Midbrain (tissue), 1 donor: Measurements from ENCODE around the gene KRTAP4-1.
"Not testable (repeated sequence)": the region's sequence is repeated elsewhere in the genome, so short reads cannot be mapped to it uniquely, and the experiment has no call there.

Experiments
- DNase-seq: peaks from one replicate; lab custom pipeline; 2025; lab: John Stamatoyannopoulos, UW

Gene KRTAP4-1

DNA sequence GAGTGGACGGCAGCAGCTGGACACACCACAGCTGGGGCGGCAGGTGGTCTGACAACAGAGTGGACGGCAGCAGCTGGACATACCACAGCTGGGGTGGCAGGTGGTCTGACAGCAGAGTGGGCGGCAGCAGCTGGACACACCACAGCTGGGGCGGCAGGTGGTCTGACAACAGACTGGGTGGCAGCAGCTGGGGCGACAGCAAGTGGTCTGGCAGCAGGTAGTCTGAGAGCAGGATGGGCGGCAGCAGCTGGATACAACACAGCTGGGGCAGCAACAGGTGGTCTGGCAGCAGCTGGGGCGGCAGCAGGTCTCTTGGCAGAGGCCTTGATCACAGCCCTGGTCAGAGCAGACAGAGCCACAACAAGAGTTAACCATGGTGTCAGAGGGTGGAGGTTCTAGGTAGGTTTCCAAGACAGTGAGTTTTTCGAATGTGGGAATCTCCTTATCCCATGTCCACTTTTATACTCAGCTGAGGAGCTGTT is at the start of gene KRTAP4-1:
TSS of gene KRTAP4-1 (minus strand) at position 432 of the 482 bp plus-strand sequence. CDS start at position 375, 57 bp downstream.
- DNase-seq, result no peak

DNA sequence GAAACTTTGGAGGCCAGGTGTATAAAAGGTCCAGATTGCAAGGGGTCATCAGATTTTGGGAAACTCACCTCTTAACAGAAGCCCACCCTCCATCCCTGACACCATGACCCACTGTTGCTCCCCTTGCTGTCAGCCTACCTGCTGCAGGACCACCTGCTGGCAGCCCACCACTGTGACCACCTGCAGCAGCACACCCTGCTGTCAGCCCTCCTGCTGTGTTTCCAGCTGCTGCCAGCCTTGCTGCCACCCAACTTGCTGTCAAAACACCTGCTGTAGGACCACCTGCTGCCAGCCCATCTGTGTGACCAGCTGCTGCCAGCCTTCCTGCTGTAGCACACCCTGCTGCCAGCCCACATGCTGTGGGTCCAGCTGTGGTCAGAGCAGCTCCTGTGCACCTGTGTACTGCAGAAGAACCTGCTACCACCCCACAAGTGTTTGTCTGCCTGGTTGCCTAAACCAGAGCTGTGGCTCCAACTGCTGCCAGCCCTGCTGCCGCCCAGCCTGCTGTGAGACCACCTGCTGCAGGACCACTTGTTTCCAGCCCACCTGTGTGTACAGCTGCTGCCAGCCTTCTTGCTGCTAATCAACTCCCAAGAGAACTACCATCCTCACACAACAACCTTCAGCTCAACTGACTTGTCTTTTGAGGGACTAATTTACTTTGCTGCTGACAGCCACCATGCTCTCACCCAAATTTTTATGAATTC is 47.8 kb upstream of the KRTAP4-1 start, which contains the start of gene KRTAP9-3:
TSS of gene KRTAP9-3 (plus strand) at position 51 of the 707 bp plus-strand sequence. CDS start at position 104, 53 bp downstream.
- DNase-seq, result not testable (repeated sequence)

DNA sequence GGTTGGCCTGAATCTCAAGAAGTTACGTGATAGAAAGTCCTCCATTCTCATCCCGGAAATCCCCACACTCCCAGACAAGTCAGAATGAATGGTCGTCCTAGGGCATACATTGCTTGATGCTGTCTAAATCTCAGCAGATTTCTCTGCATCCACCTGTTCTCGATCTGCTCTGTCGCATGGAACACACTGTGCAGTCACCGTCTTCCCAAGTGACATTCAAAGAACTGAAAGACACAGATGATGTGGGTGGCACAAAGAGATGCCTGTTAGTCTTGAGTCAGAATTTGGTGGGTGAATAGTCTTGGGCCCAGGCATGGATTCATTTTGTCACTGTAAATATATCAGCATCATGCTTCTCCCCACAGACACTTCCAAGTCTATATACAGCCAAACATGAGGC is 47.0 kb upstream of the KRTAP4-1 start:
- DNase-seq, result no peak

DNA sequence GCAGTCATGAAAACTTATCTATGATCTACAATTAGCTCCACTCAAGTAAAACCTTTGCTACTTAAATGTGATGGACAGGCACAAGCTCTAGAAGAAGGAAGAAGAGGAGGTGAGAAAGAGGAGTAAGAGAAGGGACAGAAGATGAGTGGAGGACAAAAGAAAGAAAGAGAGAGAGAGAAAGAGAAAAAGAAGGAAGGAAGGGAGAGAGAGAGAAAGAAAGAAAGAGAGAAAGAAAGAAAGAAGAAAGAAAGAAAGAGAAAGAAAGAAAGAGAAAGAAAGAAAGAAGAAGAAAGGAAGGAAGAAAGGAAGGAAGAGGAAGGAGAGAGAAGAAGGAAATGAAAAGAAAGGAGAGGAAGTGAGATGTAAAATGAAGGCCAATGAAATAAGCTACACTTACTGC is 45.4 kb upstream of the KRTAP4-1 start:
- no peak for DNase-seq

DNA sequence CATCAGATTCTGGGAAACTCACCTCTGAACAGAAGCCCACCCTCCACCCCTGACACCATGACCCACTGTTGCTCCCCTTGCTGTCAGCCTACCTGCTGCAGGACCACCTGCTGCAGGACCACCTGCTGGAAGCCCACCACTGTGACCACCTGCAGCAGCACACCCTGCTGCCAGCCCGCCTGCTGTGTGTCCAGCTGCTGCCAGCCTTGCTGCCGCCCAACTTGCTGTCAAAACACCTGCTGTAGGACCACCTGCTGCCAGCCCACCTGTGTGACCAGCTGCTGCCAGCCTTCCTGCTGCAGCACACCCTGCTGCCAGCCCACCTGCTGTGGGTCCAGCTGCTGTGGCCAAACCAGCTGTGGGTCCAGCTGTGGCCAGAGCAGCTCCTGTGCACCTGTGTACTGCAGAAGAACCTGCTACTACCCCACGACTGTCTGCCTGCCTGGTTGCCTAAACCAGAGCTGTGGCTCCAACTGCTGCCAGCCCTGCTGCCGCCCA is 41.9 kb upstream of the KRTAP4-1 start, which contains the start of gene KRTAP9-2:
TSS of gene KRTAP9-2 (plus strand) at position 51 of the 498 bp plus-strand sequence. CDS start at position 58, 7 bp downstream.
- DNase-seq, result not testable (repeated sequence)

DNA sequence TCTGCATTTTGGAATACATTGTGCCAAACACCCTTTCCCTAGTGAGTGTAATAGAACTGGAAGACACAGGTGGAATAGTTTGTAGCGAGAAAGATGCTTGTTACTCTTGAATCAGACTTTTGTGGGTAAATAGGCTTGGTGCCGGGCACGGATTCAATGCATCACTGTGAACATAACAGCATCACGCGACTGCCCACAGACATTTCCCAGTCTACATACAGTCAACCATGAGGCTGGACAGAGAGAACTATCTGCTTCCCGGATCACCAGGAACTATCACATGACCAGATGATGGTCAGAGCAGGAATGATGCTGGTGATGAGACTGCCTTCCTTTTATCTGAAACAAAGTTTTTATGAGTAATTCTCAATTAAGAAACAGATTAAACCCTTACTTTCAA is 41.3 kb upstream of the KRTAP4-1 start:
- DNase-seq, result no peak

DNA sequence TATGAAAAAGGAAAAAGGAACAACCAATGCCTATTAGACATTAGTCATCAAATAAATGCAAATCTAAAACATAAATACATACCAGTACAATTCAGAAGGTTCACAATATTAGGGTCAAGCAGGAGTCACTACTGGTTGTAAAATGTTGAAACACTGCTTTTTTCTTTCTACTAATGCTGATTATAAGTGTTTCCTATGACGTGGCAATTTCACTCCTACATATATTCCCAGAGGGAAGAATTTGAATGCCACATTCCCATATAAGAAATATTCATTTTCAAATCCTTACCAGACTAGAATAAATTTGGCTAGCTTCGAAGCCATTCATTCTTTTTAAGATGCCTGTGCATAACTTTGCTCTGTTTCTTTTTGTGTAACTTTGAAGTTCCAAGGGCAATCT is 39.1 kb upstream of the KRTAP4-1 start:
- no peak for DNase-seq

DNA sequence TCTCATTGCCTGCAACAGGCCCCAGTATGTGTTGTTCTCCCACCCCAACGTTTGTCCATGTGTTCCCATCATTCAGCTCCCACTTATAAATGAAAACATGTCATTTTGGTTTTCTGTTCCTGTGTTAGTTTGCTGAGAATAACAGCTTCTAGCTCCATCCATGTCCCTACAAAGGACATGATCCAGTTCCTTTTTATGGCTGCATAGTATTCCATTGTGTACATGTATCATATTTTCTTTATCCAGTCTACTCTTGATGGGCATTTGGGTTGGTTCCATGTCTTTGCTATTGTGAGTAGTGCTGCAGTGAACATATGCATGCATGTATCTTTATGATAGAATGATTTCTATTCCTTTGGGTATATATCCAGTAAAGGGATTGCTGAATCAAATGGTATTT is 31.0 kb upstream of the KRTAP4-1 start:
- no peak for DNase-seq

DNA sequence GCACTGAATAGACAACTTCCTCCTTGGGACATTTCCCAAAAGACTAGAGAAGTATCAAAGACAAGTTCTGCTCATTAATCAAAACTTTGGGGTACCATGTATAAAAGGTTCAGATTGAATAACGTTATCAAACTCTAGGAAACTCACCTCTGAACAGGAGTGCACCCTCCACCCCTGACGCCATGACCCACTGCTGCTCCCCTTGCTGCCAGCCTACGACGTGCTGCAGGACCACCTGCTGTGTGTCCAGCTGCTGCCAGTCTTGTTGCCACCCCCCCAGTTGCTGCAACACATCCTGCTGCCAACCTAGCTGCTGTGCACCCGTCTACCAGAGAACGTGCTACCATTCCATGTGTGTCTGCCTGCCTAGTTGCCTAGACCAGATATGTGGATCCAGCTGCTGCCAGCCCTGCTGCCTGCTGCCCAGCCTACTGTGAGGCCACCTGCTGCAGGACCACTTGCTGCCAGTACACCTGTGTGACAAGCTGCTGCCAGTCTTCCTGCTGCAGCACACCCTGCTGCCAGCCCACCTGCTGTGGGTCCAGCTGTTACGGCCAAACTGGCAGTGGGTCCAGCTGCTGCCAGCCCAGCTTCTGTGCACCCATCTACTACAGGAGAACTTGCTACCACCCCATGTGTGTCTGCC is 27.9 kb upstream of the KRTAP4-1 start:
- no peak for DNase-seq

DNA sequence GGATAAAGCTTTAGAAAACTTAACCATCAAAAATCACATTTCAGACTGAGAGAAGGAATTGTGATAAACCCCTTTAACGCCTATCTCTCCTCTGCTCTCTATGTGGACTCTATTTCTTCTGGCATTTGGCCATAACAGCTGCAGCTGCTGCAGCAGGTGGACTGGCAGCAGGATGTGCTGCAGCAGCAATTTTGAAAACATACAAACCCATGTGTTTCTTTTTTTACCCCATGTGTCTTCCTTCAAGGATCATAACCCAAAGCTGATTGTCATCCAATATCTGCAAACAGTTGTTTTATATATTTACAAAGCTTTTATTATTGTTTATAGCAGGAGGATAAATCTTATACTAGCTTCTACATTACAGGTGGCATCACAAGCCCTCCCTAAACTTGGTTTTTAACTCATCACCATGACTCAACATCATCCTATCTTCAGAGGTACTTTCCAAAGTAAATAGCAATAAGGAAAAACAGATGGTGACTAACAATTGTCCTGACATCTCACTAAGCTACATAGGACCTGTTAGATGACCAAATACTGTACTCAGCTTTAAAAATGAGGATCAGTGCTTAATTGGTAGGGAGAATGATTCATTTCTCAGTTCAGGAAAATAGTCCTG is 27.2 kb upstream of the KRTAP4-1 start:
- DNase-seq, result no peak

DNA sequence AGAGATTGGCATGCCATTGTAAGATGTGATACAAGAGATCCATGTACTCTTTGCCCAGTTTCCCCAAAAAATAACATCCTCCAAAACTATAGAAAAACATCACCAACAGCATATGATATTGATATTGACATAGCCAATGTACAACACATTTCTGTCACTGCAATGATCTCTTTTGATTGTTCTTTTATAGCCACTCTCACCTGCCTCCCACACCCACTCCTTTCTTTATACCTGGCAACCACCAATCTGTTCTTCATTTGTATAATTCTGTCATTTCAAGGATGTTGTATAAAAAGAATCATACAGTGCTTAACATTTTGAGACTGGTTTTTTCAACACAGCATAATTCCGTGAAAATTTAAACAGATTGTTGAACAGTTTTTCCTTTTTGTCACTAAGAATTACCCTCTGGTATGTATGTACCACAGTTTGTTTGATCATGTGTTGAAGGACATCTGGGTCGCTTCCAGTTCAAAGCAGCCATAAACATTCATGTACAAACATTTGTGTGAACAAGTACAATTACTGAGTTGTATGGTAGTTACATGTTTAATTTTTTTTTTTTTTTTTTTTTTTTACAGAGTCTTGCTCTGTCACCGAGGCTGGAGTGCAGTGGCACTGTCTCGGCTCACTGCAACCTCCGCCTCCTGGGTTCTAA is 14.8 kb upstream of the KRTAP4-1 start:
- no peak for DNase-seq

DNA sequence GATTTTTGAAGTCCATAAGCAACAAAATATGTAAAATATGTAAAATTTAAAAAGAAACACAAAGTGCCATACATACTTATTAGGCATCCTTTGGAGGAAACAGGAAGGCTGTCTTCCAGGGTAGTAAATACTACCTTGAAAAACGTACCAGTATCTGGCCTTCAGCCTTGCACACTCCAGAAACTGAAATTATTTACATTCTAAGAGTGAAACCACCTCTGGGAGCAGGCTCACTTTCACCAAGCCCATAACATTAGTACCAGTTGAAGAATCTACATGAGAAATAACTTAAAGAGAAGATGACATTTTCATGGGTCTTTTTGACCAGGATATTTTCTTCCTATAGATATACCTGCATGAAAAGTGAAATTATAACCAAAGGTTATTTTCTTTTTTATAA is 11.4 kb upstream of the KRTAP4-1 start:
- no peak for DNase-seq

DNA sequence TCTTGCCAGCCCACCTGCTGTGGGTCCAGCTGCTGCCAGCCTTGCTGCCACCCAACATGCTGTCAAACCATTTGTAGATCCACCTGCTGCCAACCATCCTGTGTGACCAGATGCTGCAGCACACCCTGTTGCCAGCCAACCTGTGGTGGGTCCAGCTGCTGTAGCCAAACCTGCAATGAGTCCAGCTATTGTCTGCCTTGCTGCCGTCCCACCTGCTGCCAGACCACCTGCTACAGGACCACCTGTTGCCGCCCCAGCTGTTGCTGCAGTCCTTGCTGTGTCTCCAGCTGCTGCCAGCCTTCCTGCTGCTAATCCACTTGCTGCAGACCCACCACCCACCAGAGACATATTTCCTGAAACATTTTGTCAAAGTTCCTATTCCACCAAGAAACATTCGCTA is 5.6 kb upstream of the KRTAP4-1 start:
- no peak for DNase-seq

DNA sequence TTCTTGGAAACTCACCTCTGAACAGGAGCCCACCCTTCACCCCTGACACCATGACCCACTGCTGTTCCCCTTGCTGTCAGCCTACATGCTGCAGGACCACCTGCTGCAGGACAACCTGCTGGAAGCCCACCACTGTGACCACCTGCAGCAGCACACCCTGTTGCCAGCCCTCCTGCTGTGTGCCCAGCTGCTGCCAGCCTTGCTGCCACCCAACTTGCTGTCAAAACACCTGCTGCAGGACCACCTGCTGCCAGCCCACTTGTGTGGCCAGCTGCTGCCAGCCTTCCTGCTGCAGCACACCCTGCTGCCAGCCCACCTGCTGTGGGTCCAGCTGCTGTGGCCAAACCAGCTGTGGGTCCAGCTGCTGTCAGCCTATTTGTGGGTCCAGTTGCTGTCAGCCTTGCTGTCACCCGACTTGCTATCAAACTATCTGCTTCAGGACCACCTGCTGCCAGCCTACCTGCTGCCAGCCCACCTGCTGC is 5.2 kb upstream of the KRTAP4-1 start, which contains the start of gene KRTAP9-1:
TSS of gene KRTAP9-1 (plus strand) at position 51 of the 482 bp plus-strand sequence. CDS start at position 51, 0 bp downstream.
- not testable (repeated sequence) for DNase-seq

DNA sequence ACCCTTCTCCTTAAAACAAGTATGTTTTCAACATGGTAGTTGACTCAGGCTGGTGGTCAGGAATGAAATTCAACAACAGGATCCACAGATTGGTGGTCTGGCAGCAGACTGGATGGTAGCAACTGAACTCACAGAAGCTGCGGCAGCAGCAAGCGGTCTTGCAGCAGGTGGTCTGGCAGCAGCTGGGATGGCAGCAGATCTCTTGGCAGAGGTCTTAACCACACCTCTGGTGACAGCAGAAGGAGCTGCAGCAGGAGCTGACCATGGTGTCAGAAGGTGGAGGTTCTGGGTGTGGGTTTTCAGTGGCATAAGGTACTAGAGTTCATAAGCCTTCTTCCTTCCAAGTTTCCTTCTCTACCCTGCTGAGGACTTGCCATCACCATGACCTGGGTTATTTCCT is 2.2 kb upstream of the KRTAP4-1 start:
- DNase-seq, result no peak

DNA sequence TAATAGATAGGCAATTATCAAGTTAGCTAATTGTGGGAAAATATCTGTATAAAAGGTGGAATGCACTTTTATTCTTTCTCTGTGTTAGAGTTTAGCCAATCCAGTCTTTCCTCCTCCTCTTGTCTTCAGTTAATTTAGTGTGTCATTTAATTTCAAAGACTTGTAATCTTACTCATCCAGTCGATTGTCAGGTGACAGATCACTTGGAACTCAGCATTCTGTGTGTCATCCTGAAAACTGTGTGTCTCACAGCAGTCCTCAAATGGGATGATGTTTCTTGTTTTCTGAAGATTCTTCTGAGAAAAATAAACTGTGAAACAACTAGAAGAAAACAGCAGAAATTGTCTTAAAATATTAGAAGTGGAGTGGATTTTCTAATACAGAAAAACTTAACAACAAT is 290 bp upstream of the KRTAP4-1 start:
- no peak for DNase-seq

DNA sequence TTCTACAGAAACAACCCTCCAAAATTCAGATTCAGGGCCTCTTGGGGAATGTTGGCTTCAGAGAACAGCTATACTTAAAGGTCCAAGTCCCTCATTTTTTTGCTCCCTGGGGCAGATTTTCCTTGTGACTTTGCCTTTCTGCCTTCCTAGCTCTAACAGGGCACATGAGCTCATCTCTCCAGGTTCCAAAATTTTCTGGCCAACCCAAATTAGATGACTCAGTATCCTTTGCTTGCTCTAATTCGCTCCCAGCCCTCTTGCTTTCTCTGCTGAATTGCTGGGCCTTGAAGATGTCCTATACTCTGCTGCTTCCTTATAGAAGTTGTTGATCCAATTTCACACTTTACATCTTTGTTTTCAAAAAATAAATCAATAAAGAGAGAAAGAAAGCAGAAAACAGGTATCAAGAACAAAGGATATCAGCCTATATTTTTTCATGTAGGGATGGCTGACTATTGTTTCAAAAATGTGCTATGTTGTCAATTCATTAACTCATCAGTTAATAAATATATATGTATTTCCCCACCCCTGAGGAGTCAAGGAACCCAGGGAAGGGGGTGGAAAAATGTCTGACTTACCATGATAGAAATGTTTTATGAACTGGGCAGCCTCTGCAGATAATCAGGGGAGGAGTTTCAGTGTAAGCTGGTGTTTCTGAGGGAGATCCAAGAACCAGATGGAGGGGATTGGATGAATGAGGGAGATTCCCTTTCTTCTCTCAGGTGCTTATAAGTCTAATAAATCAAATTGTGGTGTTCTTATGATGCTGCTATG is 5.7 kb downstream of the KRTAP4-1 start:
- DNase-seq, result no peak

DNA sequence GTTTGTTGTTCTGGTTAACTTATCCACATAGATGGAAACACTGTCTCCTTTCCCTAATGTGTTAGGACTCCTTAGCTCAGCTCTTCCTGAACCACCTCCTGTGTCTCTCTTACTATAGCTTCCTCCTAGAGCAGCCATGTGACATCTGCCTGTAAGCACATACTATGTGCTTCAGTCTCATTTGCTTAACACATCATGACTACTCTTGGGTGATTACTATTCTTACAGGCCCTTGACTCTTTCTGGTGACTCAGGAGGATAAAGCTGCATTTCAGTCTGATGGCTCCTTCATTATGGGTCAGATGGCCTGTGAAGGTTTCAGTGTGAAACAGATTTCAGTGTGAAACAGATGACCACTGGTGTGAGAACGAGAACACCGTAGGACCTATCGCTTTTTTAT is 6.4 kb downstream of the KRTAP4-1 start:
- no peak for DNase-seq

DNA sequence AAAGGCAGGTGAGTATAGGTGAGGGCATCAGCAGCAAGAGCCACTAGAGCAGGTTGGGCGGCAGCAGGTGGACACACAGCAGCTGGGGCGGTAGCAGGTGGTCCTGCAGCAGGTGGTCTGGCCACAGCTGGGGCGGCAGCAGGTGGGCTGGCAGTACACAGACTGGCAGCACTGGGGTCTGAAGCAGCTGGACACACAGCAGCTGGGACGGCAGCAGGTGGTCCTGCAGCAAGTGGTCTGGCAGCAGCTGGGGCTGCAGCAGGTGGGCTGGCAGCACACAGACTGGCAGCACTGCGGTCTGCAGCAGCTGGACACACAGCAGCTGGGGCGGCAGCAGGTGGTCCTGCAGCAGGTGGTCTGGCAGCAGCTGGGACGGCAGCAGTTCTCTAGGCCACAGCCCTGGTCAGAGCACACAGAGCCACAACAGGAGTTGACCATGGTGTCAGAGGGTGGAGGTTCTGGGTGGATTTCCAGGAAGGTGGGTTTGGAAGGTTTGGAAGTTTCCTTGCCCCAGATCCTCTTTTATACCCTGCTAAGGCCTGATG is 6.9 kb downstream of the KRTAP4-1 start, which contains the start of gene KRTAP4-2:
TSS of gene KRTAP4-2 (minus strand) at position 495 of the 545 bp plus-strand sequence. CDS start at position 438, 57 bp downstream.
- DNase-seq, result no peak

DNA sequence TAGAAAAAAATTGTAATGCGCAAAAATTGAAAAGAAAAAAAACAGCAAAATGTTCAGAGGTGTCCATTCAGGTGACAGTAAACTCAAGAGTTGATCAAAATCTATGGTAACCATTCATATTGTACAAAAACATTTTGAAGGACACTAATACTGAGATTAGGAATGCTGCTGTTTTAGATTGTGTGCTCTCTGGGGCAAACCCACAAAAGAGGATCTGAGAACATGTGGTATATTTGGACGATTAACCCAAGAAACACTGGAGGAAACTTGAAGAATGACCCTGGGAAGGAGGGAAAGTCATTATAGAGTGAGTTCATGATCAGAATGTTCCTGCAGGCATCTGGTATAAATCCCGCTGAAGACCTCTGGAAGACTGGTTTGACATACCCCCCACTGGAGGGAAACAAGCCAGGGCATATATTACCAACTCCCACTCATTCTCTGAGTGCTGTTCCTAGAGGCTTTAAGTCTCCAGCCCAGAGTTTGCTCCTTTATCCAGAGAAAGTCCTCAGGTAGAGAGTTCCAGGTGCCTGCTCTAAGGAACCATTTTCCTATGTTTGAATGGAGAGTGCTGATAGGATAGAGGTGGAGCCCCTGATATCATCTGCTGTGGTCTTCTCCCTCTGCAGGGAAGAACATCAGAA is 7.8 kb downstream of the KRTAP4-1 start:
- DNase-seq, result no peak
